Panc1 (cell line): ENCODE measurements around the gene ATXN3L. TPM values are rescaled to one million over a fixed set of nuclear protein-coding genes. Genes with fewer than 3 reads are reported as not detected.

Experiments
- ATAC-seq: fragments of 200-7000 bp; cut with Tn5 transposase; 2 replicates; pipeline ENCODE4 v1.9.1; 2020; ENCODE audit warnings: mild to moderate bottlenecking, moderate library complexity
- BruUV-seq: library from RNA; stranded (reverse); fragments of 400-500 nt; replicated peaks from 2 replicates; lab custom pipeline; 2021; lab: Mats Ljungman, UMichigan
- CTCF ChIA-PET: fragments of 300-600 bp; sonication (Branson Sonifier 250); formaldehyde crosslinking; loops from one replicate; lab custom pipeline; 2022; ENCODE audit warnings: antibody characterized with exemption; lab: Charles Lee
- POLR2A ChIA-PET: fragments of 300-600 bp; sonication (Branson Sonifier 250); formaldehyde crosslinking; loops from one replicate; lab custom pipeline; 2022; ENCODE audit warnings: antibody characterized with exemption; lab: Charles Lee
- DNase-seq: peaks from one replicate; pipeline ENCODE4 v3.0.0-alpha.2; 2010; ENCODE audit warnings: low read depth, low spot score
- H3K27ac ChIP-seq: 2 replicates; pipeline ENCODE4 v1.5.1; 2011; ENCODE audit warnings: mild to moderate bottlenecking, low read length, inconsistent platforms
- H3K27me3 ChIP-seq: fragments of 200-500 bp; sonication (Bioruptor generic); 2 replicates; pipeline ENCODE4 v1.6.0; 2014; ENCODE audit warnings: low read length, inconsistent platforms; ENCODE audit not compliant: control insufficient read depth, insufficient read depth
- H3K36me3 ChIP-seq: fragments of 200-500 bp; sonication (Bioruptor generic); 2 replicates; pipeline ENCODE4 v1.5.1; 2014; ENCODE audit warnings: inconsistent platforms, mild to moderate bottlenecking, low read length, moderate library complexity; ENCODE audit not compliant: control insufficient read depth, insufficient read depth
- H3K4me1 ChIP-seq: 2 replicates; pipeline ENCODE4 v1.5.1; 2011; ENCODE audit warnings: inconsistent platforms, mild to moderate bottlenecking, low read length, moderate library complexity; ENCODE audit not compliant: control insufficient read depth, insufficient read depth
- H3K4me3 ChIP-seq, 2 experiments: 2 replicates each; pipeline ENCODE4 v1.5.1; 2011 to 2012; ENCODE audit warnings: low read depth in 2 of 2, low read length in 2 of 2, mild to moderate bottlenecking in 2 of 2, inconsistent platforms in 1 of 2, moderate library complexity in 1 of 2
- H3K9me3 ChIP-seq: fragments of 200-500 bp; sonication (Bioruptor generic); 2 replicates; pipeline ENCODE4 v1.5.1; 2014; ENCODE audit warnings: low read depth, mild to moderate bottlenecking, inconsistent platforms, low read length, moderate library complexity; ENCODE audit not compliant: control insufficient read depth, insufficient read depth
- CTCF ChIP-seq: fragments of 450-650 bp; IDR thresholded peaks from 2 replicates; pipeline ENCODE4 v1.5.1; 2017; ENCODE audit warnings: mild to moderate bottlenecking
- POLR2AphosphoS5 ChIP-seq: IDR thresholded peaks from 2 replicates; pipeline ENCODE4 v1.6.1; 2012; ENCODE audit warnings: mild to moderate bottlenecking, low read depth, low read length, moderate library complexity
- REST ChIP-seq, 2 experiments: IDR thresholded peaks; 2 replicates each; pipeline ENCODE4 v1.6.1; 2011 to 2012; ENCODE audit warnings: low read depth in 2 of 2, control low read depth in 1 of 2, low read length in 1 of 2, mild to moderate bottlenecking in 1 of 2, moderate library complexity in 1 of 2; ENCODE audit not compliant: insufficient read depth in 1 of 2
- SIN3A ChIP-seq: IDR thresholded peaks from 2 replicates; pipeline ENCODE4 v1.6.1; 2012; ENCODE audit warnings: low read depth, mild to moderate bottlenecking, low read length, moderate library complexity, borderline replicate concordance; ENCODE audit not compliant: insufficient read depth
- TCF7L2 ChIP-seq: IDR thresholded peaks from 2 replicates; pipeline ENCODE4 v1.6.1; 2011; ENCODE audit warnings: mild to moderate bottlenecking, low read depth, low read length, inconsistent platforms
- in situ Hi-C: cut with HindIII; loops from 2 replicates; pipeline ENCODE4 v1.10.0; 2016; ENCODE audit warnings: low sequenced_read_pairs, low pct_unique_long_range_greater_than_20kb
- intact Hi-C: fragments of 100-400 bp; cut with micrococcal nuclease; formaldehyde crosslinking; loops from one replicate; pipeline ENCODE4 v1.10.0; 2022; ENCODE audit not compliant: unreplicated experiment
- total RNA-seq: library from RNA; stranded (reverse); gene quantifications from one replicate; pipeline ENCODE4 v1.2.1, GENCODE V29; 2021; ENCODE audit not compliant: unreplicated experiment

ATXN3L gene
- total RNA-seq, 1 experiment from 2014 or later: not detected

DNA sequence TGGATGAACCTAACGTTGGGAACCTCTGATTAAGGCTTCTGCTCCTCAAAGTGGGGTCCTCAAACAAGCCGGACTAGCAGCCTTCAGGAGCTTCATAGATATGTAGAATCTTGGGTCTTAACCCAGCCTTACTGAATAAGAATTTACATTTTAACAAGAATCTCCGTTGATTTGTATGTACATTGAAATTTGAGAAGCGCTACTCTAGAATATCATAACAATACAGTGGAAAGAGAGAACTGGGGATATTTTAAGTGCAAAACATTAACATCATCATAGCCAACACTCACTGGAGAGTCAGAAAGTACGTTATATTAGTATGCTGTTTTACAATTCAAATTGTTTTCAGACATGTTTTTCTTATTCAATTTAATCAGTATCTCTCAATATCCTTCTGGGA, 31.2 kb downstream of the ATXN3L start:
- no peak for ATAC-seq
- Histone ChIP-seq H3K27ac (no peak overlapping the region; the same call in 1 of the 2 replicates), H3K4me3 (no peak overlapping the region), H3K27me3 (no peaks in the 10 kb centered on the region), H3K36me3 (no peaks in the 10 kb centered on the region), H3K4me1 (no peaks in the 10 kb centered on the region), H3K9me3 (no peaks in the 10 kb centered on the region; the same call in 1 of the 2 replicates)
- intact Hi-C loops: no loop called here
- in situ Hi-C loops: no loop called here
- BruUV-seq: no TSS peak
- ChIA-PET CTCF (no interaction called here), POLR2A (no interaction called here)
- TF ChIP-seq CTCF (no peak), REST (IDR thresholded peaks at IDR 0.05; ENCODE audit: insufficient read depth in 1 of 2, low read depth in 2 of 2, low read length in 1 of 2) (no peak), TCF7L2 (no peak), POLR2AphosphoS5 (no peak), SIN3A (no peak)
- no peak for DNase-seq

DNA sequence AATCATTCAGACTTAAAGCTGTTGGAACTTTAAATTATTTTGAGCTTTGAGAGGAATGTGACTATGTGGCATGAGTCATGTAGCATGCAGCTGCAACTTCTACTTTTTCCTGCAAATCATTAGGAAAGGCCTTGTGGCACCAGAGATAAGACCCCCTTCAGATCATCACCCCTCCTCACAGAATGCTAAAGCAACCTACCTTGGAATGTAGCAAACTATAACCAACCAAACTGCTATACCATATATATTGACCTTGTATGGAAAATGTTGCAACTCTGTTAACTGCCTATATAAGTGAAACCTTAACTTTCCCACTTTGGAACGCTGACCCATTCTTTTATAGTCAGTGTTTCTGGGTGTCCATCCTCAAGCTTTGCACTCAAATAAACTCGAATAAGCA, 32.0 kb downstream of the ATXN3L start:
- intact Hi-C loops (no loop called here), in situ Hi-C loops (no loop called here)
- no peaks in the 10 kb centered on the region; the same call in 1 of the 2 replicates for H3K9me3 ChIP-seq
- DNase-seq (no peak), ATAC-seq (no peak)
- no peak overlapping the region; the same call in 1 of the 2 replicates for H3K27ac ChIP-seq
- ChIA-PET POLR2A (no interaction called here), CTCF (no interaction called here)
- no peaks in the 10 kb centered on the region for H3K4me1 ChIP-seq
- TF ChIP-seq POLR2AphosphoS5: no peak
- TF ChIP-seq REST (IDR thresholded peaks at IDR 0.05; ENCODE audit: insufficient read depth in 1 of 2, low read depth in 2 of 2, low read length in 1 of 2): no peak
- TF ChIP-seq CTCF: no peak
- no peak for TF ChIP-seq TCF7L2
- TF ChIP-seq SIN3A: no peak
- no peaks in the 10 kb centered on the region for H3K27me3 ChIP-seq
- no peaks in the 10 kb centered on the region for H3K36me3 ChIP-seq
- BruUV-seq: no TSS peak
- H3K4me3 ChIP-seq: no peak overlapping the region
